Colonic mucosa (tissue), 4 donors: ENCODE data around the gene SCFD2. TPM values are rescaled to one million over a fixed set of nuclear protein-coding genes. Genes with fewer than 3 reads are reported as not detected.
"Not testable (repeated sequence)": the region's sequence is repeated elsewhere in the genome, so short reads cannot be mapped to it uniquely, and the experiment has no call there.

Experiments
- DNase-seq: peaks from one replicate; pipeline ENCODE4 v3.0.0-alpha.2; 2020
- H3K27ac ChIP-seq: fragments of 200-600 bp; one replicate; pipeline ENCODE4 v1.8.0; 2021
- H3K27me3 ChIP-seq: fragments of 200-600 bp; one replicate; pipeline ENCODE4 v1.8.0; 2021
- H3K36me3 ChIP-seq: fragments of 200-600 bp; one replicate; pipeline ENCODE4 v1.8.0; 2021
- H3K4me1 ChIP-seq: fragments of 200-600 bp; one replicate; pipeline ENCODE4 v1.8.0; 2021; ENCODE audit warnings: mild to moderate bottlenecking
- H3K4me3 ChIP-seq: fragments of 200-600 bp; one replicate; pipeline ENCODE4 v1.8.0; 2021
- H3K9ac ChIP-seq, 2 donors: one replicate each; pipeline ENCODE4 v1.7.0; 2013; ENCODE audit warnings: control low read depth in 2 of 2, low read depth in 2 of 2, low read length in 2 of 2
- H3K9me3 ChIP-seq: fragments of 200-600 bp; one replicate; pipeline ENCODE4 v1.8.0; 2021
- intact Hi-C: fragments of 100-400 bp; cut with DNase I; formaldehyde crosslinking; loops from one replicate; pipeline ENCODE4 v1.14.1; 2022
- total RNA-seq, 2 donors: library from RNA; stranded (reverse); fragmentation: NEBNext Ultra II Directional in 1 of 2; extraction: Animal tissue kit (Norgen Biotek cat#: 25700) in 1 of 2; gene quantifications; one replicate each; pipeline ENCODE4 v1.2.1, GENCODE V29; 2021
- TF ChIP-seq, protein P1 (sequence below): fragments of 200-600 bp; IDR thresholded peaks from one replicate; pipeline ENCODE4 v1.8.0; 2022; ENCODE audit warnings: antibody characterized with exemption, mild to moderate bottlenecking
- donor health status: healthy.
- donor health status: DM: no; HTN: no; CAD: no.
- donor health status: DM: no; HTN: no; CAD: no.

The SCFD2 gene
- total RNA-seq, 2 donors from 2014 or later: 11.5 to 29.4 TPM

DNA sequence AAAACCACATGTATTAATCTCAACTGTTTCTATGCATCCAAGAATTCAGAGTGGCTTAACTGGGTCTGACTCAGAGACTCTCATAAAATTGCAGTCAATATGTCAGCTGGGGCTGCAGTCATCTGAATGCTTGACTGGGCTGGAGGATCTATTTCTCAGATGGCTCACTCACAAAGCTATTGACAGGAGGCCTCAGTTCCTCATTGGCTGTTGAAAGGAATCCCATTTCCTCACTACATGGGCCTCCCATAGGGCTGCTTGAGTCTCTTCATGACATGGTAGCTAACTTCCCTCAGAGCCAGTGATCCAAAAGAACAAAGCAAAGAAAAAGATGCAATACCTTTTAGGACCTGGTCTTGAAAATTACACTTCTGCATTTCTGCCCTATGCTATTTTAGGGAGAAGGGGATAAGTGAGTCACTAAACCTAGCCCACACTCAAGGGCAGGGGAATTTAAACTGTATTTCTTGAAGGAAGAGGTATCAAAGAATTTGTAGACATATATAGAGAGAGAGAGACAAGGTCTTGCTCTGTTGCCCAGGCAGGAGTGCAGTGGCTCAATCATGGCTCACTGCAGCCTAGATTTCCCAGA, 9.8 kb downstream of the SCFD2 start:
- no peak for DNase-seq

DNA sequence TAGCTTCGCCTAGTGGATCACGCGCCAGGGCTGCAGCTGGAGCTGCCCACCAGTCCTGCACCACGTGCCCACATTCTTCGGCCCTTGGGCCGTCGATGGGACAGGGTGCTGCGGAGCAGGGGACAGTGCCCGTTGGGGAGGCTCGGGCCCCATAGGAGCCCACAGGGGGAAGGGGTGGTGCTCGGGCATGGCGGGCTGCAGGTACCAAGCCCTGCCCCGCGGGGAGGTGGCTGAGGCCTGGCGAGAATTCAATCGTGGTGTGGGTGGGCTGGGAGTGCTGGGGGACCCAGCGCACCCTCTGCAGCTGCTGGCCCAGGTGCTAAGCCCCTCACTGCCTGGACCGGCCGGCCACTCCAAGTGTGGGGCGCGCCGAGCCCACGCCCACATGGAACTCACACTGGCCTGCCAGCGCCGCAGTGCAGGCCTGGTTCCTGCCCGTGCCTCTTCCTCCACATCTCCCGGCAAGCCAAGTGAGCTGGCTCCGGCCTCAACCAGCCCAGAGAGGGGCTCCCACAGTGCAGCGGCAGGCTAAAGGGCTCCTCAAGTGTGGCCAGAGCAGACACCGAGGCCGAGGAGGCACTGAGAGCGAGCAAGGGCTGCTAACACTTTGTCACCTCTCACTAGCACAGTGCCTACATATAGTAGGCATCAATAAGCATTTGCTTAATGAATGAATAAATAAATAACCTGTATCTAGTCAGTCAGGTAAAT, 11.7 kb downstream of the SCFD2 start:
- Histone ChIP-seq H3K4me1 (no peaks in the 10 kb centered on the region), H3K36me3 (no peaks in the 10 kb centered on the region), H3K9ac (no peak overlapping the region), H3K27ac (no peak overlapping the region), H3K4me3 (no peak overlapping the region), H3K9me3 (no peaks in the 10 kb centered on the region), H3K27me3 (no peaks in the 10 kb centered on the region)
- TF ChIP-seq, protein P1, sequence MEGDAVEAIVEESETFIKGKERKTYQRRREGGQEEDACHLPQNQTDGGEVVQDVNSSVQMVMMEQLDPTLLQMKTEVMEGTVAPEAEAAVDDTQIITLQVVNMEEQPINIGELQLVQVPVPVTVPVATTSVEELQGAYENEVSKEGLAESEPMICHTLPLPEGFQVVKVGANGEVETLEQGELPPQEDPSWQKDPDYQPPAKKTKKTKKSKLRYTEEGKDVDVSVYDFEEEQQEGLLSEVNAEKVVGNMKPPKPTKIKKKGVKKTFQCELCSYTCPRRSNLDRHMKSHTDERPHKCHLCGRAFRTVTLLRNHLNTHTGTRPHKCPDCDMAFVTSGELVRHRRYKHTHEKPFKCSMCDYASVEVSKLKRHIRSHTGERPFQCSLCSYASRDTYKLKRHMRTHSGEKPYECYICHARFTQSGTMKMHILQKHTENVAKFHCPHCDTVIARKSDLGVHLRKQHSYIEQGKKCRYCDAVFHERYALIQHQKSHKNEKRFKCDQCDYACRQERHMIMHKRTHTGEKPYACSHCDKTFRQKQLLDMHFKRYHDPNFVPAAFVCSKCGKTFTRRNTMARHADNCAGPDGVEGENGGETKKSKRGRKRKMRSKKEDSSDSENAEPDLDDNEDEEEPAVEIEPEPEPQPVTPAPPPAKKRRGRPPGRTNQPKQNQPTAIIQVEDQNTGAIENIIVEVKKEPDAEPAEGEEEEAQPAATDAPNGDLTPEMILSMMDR: no peak
- intact Hi-C loops: no loop called here
- no peak for DNase-seq

More for the DNA sequence above, 9.8 kb downstream of the SCFD2 start:
- Histone ChIP-seq H3K9ac (no peak overlapping the region), H3K36me3 (no peaks in the 10 kb centered on the region), H3K27ac (no peak overlapping the region), H3K9me3 (no peaks in the 10 kb centered on the region), H3K27me3 (no peaks in the 10 kb centered on the region), H3K4me3 (no peak overlapping the region), H3K4me1 (no peaks in the 10 kb centered on the region)
- TF ChIP-seq, protein P1: no peak
- intact Hi-C loops: no loop called here

DNA sequence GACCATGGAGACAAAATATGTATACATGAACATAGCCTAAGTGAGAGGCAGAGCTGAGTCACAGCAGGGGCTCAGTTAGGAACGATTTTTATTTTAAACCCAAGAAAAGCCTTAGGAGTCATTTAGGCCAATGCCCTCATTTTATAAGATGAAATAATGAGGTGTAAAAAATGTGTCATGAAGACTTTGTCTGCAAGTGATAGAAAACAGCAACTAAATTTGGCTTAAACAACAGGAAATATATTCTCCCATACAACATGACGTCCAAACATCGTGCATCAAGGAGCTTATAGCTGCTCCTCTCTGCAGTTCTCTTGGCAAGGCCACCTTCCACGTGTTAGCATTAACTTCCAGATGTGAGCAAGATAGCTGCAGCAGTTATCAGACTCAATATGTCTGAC, 16.8 kb downstream of the SCFD2 start:
- TF ChIP-seq, protein P1: no peak
- Histone ChIP-seq H3K4me3 (no peak overlapping the region), H3K36me3 (no peaks in the 10 kb centered on the region), H3K9me3 (no peaks in the 10 kb centered on the region), H3K9ac (no peak overlapping the region), H3K4me1 (no peaks in the 10 kb centered on the region), H3K27me3 (no peaks in the 10 kb centered on the region), H3K27ac (no peak overlapping the region)
- intact Hi-C loops: no loop called here
- no peak for DNase-seq

DNA sequence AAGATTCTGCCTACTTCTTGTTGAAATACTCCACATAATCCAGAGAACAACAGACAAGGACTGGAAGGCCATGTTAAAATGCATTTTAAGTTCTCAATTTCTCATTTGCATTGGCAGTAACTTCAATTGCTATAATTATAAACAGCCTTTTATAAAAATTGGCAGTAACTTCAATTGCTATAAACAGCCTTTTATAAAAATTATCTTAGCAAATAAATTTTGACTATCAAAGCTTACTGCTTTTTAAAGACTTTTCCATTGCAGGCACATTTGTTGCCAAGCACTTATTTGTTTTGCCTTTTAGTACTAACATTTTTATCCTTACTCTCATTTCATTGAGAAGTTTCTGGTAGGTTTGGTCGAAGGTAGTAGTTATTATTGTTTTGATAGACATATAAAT, 17.8 kb downstream of the SCFD2 start:
- Histone ChIP-seq H3K4me3 (no peak overlapping the region), H3K27me3 (no peaks in the 10 kb centered on the region), H3K9me3 (no peaks in the 10 kb centered on the region), H3K36me3 (no peaks in the 10 kb centered on the region), H3K9ac (no peak overlapping the region), H3K4me1 (no peaks in the 10 kb centered on the region), H3K27ac (no peak overlapping the region)
- no peak for DNase-seq
- intact Hi-C loops: no loop called here
- TF ChIP-seq, protein P1: no peak

DNA sequence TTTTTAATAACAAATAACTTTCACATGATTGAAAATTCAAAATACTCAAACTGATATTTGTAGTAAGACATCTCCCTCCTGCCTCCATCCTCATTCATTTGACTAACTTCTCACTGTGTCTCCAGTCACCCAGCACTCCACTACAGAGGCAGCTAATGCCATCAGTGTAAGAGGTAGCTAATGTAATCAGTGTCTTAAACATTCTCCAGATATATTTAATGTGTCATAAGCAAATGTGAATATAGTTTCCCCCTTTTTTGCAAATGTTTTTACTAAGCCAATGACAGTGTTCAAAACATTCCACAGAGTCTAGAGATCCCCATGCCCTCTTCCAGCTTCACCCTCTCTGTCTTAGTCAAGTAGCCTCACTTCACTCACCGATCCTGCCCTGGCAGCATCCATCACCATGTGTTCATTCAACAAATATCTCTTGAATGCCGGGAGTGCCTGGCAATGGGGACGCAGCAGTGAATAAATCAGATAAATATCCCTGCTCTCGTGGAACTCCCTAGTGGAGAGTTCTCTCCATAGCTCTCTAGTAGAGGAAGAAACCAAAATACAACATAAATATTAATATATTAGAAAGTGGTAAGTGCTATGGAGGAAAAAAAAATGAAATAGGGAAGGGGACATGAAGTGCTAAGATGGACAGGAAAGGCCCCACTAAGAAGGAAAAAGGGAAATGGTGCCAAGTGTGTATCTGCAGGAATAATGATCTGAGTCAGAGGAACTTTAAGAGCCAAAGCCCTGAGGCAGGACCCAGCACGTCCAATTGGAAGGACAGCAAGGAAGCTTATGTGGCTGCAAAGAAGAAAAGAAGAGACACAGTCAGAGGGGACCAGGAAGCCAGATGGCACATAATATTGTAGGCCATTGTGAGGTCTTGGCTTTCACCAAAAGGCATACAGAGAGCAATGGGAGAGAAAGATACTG, 18.7 kb downstream of the SCFD2 start:
- Histone ChIP-seq H3K9me3 (no peaks in the 10 kb centered on the region), H3K27ac (no peak overlapping the region), H3K36me3 (no peaks in the 10 kb centered on the region), H3K4me1 (no peaks in the 10 kb centered on the region), H3K9ac (no peak overlapping the region), H3K4me3 (no peak overlapping the region), H3K27me3 (no peaks in the 10 kb centered on the region)
- TF ChIP-seq, protein P1: no peak
- intact Hi-C loops: no loop called here
- DNase-seq: no peak

DNA sequence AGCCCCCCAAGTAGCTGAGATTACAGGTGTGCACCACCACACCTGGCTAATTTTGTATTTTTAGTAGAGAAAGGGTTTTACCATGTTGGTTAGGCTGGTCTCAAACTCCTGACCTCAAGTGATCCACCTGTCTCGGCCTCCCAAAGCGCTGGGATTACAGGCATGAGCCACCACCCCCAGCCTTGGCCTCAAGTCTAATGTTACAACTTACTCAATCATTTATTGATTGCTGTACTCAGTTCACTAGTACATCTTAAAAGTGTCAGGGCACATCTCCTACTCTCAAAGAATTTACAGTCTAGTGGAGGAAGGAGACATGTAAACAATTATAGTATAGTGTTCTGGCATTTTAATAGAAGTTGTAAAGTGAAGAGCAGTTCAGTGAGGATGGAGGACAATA, 19.5 kb downstream of the SCFD2 start:
- DNase-seq, H3K4me3 ChIP-seq, H3K36me3 ChIP-seq, H3K27ac ChIP-seq, H3K4me1 ChIP-seq, intact Hi-C loops, H3K27me3 ChIP-seq, H3K9me3 ChIP-seq, H3K9ac ChIP-seq: not testable (repeated sequence)

DNA sequence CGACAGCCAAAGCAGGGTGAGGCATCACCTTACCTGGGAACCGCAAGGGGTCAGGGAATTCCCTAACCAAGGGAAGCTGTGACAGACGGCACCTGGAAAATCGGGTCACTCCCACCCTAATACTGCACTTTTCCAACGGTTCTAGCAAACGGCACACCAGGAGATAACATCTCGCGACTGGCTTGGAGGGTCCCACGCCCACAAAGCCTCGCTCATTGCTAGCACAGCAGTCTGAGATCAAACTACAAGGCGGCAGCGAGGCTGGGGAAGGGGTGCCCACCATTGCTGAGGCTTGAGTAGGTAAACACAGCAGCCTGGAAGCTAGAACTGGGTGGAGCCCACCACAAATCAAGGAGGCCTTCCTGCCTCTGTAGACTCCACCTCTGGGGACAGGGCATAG, 25.7 kb downstream of the SCFD2 start:
- H3K36me3 ChIP-seq, H3K4me1 ChIP-seq, H3K4me3 ChIP-seq, intact Hi-C loops, H3K9ac ChIP-seq, DNase-seq, H3K27ac ChIP-seq, H3K27me3 ChIP-seq, H3K9me3 ChIP-seq: not testable (repeated sequence)

DNA sequence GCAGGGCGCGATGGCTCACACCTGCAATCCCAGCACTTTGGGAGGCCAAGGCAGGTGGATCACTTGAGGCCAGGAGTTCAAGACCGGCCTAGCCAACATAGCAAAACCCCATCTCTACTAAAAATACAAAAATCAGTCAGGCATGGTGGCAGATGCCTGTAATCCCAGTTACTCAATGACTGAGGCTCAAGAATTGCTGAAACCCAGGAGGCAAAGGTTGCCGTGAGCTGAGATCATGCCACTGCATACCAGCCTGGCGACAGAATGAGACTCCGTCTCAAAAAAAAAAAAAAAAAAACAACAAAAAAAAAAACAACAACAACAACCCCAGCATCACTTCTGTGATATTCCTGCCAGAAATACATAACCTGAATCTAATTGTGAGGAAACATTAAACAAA, 30.9 kb downstream of the SCFD2 start:
- H3K9ac ChIP-seq, H3K4me1 ChIP-seq, DNase-seq, H3K9me3 ChIP-seq, H3K4me3 ChIP-seq, H3K27me3 ChIP-seq, H3K27ac ChIP-seq, H3K36me3 ChIP-seq, intact Hi-C loops: not testable (repeated sequence)
